Endothelial cell (in vitro differentiated cells): ENCODE data around the gene OXNAD1. TPM values are rescaled to one million over a fixed set of nuclear protein-coding genes. Genes with fewer than 3 reads are reported as not detected.

Experiments
- DNase-seq: peaks from one replicate; pipeline ENCODE4 v3.0.0; 2021; ENCODE audit warnings: low spot score
- H3K27ac Mint-ChIP-seq: one replicate; pipeline ENCODE4 v1.8.0; 2021; ENCODE audit warnings: mixed read lengths, inconsistent platforms; ENCODE audit not compliant: unreplicated experiment
- H3K27me3 Mint-ChIP-seq: one replicate; pipeline ENCODE4 v1.8.0; 2021; ENCODE audit warnings: mild to moderate bottlenecking, moderate library complexity, mixed read lengths, inconsistent platforms; ENCODE audit not compliant: unreplicated experiment
- H3K36me3 Mint-ChIP-seq: one replicate; pipeline ENCODE4 v1.8.0; 2021; ENCODE audit warnings: mild to moderate bottlenecking, low read depth, mixed read lengths, inconsistent platforms; ENCODE audit not compliant: unreplicated experiment
- H3K4me1 Mint-ChIP-seq: one replicate; pipeline ENCODE4 v1.8.0; 2021; ENCODE audit warnings: mild to moderate bottlenecking, mixed read lengths, inconsistent platforms; ENCODE audit not compliant: unreplicated experiment
- H3K4me3 Mint-ChIP-seq: one replicate; pipeline ENCODE4 v1.8.0; 2021; ENCODE audit warnings: mild to moderate bottlenecking, mixed read lengths, inconsistent platforms; ENCODE audit not compliant: unreplicated experiment
- H3K9me3 Mint-ChIP-seq: one replicate; pipeline ENCODE4 v1.8.0; 2021; ENCODE audit warnings: mixed read lengths, inconsistent platforms; ENCODE audit not compliant: unreplicated experiment
- total RNA-seq: library from RNA; stranded (reverse); fragmentation: NEBNext Ultra II Directional; extraction: Animal tissue kit (Norgen Biotek cat#: 25700); gene quantifications from one replicate; pipeline ENCODE4 v1.2.1, GENCODE V29; 2021; ENCODE audit not compliant: unreplicated experiment
- TF ChIP-seq, protein P1 (sequence below): fragments of 200-600 bp; sonication (generic); IDR thresholded peaks from one replicate; pipeline ENCODE4 v1.5.0; 2021; ENCODE audit warnings: antibody characterized with exemption; ENCODE audit not compliant: unreplicated experiment

OXNAD1 gene
- total RNA-seq, 1 donor from 2014 or later: 10.9 TPM

DNA sequence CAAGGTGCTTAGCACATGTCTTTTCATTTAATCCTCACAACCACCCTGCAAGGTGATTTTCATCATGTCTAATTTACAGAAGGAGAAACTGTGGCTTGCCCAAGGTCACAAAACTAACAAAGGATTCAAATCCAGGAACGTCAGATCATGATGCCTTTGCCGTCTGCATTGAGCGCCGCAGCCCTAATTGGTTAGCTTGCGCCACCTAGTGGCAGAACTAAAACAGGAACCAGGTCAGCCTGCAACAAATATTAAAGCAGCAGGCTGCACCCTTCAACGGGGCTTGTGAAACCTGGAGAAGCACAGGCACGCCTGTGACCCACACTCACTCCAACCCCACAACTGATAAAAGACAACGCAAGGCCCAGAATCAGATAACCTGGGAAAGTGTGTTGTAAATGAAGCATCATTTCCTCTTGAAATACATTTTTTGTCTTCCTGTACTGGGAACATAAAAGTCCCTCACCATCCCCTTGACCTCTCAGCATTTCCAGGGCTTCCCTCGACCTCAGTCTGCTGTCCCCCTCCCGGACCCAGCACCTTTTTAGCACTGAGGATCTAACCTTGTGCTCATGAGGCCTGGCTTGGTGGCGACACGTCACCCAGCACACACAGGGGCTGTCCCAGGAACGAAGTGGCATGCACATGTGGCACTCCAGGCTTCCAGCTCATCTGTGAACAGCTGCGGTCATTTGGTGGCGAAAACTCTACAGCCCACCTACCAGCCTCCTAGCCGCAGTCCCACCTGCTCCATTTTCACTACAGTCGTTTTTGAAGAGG lies 17.5 kb upstream of the OXNAD1 start:
- Mint-ChIP-seq H3K9me3 (no peaks in the 10 kb centered on the region), H3K27ac (no peak overlapping the region), H3K36me3 (no peaks in the 10 kb centered on the region), H3K27me3 (peaks cover 10% of the 10 kb centered on the region), H3K4me1 (peaks cover 19% of the 10 kb centered on the region), H3K4me3 (no peak overlapping the region)
- peak; percentile 83 for DNase-seq
- TF ChIP-seq, protein P1, sequence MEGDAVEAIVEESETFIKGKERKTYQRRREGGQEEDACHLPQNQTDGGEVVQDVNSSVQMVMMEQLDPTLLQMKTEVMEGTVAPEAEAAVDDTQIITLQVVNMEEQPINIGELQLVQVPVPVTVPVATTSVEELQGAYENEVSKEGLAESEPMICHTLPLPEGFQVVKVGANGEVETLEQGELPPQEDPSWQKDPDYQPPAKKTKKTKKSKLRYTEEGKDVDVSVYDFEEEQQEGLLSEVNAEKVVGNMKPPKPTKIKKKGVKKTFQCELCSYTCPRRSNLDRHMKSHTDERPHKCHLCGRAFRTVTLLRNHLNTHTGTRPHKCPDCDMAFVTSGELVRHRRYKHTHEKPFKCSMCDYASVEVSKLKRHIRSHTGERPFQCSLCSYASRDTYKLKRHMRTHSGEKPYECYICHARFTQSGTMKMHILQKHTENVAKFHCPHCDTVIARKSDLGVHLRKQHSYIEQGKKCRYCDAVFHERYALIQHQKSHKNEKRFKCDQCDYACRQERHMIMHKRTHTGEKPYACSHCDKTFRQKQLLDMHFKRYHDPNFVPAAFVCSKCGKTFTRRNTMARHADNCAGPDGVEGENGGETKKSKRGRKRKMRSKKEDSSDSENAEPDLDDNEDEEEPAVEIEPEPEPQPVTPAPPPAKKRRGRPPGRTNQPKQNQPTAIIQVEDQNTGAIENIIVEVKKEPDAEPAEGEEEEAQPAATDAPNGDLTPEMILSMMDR: peak; percentile 90

DNA sequence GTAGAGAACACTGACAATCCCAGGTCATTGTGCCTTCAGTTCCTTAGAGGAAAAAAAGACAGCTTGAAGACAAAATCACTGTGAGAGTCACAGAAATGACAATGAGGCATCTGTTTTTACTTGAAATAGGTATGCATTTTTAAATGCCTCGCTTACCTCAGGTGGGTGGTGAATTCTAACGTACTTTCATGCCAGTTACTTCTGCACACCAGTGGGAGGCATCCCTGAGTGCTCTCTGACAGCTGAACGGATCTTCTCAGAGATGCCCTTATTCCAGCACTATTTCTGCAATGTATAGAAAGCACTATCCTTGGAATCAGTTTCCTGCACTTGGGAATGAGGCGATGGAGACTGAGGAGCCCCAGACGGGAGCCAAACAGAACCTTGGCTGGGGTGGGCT lies 16.5 kb upstream of the OXNAD1 start:
- Mint-ChIP-seq H3K27me3 (peaks cover 7% of the 10 kb centered on the region), H3K9me3 (no peaks in the 10 kb centered on the region), H3K4me1 (peaks cover 17% of the 10 kb centered on the region), H3K4me3 (no peak overlapping the region), H3K36me3 (no peaks in the 10 kb centered on the region), H3K27ac (no peak overlapping the region)
- DNase-seq: no peak
- TF ChIP-seq, protein P1: no peak

DNA sequence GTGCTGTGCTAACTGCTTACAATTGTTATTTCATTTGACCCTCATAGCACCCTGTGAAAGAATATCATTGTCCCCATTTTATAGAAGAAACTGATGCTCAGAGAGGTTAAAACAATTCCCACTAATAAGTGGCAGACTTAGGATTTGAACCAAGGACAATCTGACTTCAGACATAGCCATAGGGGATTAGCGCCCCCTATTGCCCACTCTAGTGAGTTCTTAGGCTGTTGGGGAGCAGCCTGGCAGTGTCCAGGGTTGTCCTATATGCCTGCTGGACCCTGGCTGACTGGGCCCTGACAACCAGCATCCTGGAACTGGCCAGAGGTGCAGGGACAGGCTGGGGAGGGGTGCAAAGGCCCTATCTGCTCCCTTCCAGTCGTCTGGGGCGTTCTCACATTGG lies 15.7 kb upstream of the OXNAD1 start:
- Mint-ChIP-seq H3K9me3 (no peaks in the 10 kb centered on the region), H3K27me3 (peaks cover 4% of the 10 kb centered on the region), H3K27ac (no peak overlapping the region), H3K36me3 (no peaks in the 10 kb centered on the region), H3K4me3 (no peak overlapping the region), H3K4me1 (peaks cover 9% of the 10 kb centered on the region)
- TF ChIP-seq, protein P1: peak; percentile 61
- peak; percentile 58 for DNase-seq

DNA sequence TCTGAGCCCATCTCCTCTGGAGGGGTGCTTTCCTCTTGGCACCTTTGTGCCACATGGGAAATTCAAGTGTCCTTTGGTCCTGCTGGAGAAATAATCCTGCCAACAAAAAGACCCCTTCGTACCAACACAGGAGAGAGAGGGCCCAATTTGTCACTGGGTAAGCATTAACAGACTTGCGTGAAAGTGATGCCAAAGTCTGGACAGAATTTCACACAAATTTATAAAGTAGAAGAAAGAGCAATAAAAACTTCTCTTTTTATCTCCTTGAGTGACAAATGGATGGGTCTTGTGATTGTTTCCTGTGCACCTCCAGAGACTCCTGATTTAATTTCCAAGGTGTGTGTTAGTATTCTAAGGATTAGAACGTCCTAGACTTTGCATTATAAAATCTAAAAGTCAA lies 15.1 kb upstream of the OXNAD1 start:
- Mint-ChIP-seq H3K27me3 (peaks cover 4% of the 10 kb centered on the region), H3K36me3 (no peaks in the 10 kb centered on the region), H3K9me3 (no peaks in the 10 kb centered on the region), H3K27ac (no peak overlapping the region), H3K4me3 (no peak overlapping the region), H3K4me1 (peaks cover 9% of the 10 kb centered on the region)
- no peak for DNase-seq
- TF ChIP-seq, protein P1: no peak

DNA sequence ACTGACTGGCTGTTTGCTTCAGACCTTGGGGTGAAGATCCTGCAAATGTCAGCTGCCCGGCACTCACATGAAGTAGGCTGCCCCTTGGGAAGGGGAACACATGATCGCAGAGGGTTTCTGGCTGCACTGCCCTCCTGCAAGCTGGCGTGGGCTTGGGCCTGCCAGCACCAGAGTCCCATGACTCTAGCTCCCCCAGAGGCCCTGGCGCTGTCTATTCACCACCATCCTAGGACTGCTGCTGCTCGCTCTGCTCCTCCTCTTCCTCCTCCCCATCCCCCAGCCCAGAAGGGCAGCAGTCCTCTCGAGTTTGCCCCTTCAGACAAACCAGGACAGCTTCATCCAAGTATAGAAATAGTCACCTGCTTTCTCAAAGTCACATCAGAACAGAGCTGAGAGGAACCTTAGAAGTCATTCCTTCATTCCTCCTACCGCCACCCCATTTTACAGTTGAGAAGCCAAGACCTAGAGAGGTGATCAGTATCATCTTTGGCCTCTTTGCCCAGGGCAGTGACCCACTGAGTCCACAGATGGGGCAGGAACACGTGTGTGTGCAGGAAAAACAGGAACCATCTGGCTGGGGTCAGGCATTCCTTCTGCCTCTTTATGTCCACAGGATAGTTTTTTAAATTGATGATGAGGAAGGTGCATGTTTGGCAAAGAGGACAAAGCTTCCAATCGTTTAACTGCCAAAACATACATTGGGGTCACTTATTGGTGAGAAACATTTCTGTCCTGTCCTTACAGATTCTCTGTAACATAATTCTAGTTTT lies 13.5 kb upstream of the OXNAD1 start:
- TF ChIP-seq, protein P1: no peak
- H3K27me3 Mint-ChIP-seq: peaks cover 2% of the 10 kb centered on the region
- H3K36me3 Mint-ChIP-seq: no peaks in the 10 kb centered on the region
- H3K4me3 Mint-ChIP-seq: no peak overlapping the region
- no peak overlapping the region for H3K27ac Mint-ChIP-seq
- peaks cover 11% of the 10 kb centered on the region for H3K4me1 Mint-ChIP-seq
- DNase-seq: no peak
- H3K9me3 Mint-ChIP-seq: no peaks in the 10 kb centered on the region
